Measurements from ENCODE around the gene ACOT2.
"Not testable (repeated sequence)": the region's sequence is repeated elsewhere in the genome, so short reads cannot be mapped to it uniquely, and the experiment has no call there.

Gene ACOT2

DNA sequence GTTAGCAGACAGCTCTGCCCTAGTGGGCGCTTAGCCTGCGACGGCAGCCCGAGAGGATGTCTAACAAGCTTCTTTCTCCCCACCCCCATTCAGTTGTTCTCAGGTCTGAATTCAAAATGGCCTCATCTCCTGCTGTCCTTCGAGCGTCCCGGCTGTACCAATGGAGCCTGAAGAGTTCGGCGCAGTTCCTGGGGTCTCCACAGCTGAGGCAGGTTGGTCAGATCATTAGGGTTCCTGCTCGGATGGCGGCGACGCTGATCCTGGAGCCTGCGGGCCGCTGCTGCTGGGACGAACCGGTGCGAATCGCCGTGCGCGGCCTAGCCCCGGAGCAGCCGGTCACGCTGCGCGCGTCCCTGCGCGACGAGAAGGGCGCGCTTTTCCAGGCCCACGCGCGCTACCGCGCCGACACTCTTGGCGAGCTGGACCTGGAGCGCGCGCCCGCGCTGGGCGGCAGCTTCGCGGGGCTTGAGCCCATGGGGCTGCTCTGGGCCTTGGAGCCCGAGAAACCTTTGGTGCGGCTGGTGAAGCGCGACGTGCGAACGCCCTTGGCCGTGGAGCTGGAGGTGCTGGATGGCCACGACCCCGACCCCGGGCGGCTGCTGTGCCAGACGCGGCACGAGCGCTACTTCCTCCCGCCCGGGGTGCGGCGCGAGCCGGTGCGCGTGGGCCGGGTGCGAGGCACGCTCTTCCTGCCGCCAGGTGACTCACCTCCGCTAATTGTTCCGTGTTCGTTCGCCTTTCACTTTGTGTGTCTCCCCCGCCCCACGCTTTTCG, at the start of gene ACOT2:
ACOT2 (plus strand) TSS at position 29 of the 774 bp plus-strand sequence; CDS start at position 57, 28 bp downstream.
- peak; percentile 88 for DNase-seq

GRCh38 chr14:73521229-73521628, 47.8 kb upstream of the ACOT2 start:
- DNase-seq = no peak

DNA sequence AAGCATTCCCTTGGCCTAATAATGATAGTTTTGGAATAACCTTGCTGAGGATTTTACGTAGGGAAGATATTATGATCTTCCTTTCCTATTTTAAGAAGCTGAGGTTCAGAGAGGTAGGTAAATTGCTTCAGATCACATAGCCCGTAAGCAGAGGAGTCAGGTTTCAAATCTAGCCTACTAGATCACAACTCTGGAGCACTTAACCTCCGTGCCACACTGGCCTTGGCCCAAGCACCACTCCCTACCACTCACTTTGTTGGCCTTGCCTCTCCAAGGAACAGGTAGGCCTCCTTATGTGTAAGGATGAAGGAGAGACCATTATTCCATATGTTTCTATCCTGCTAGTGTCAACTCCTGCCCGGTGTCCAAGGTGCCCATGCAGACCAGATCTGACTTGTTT, 44.5 kb upstream of the ACOT2 start:
- no peak for DNase-seq

DNA sequence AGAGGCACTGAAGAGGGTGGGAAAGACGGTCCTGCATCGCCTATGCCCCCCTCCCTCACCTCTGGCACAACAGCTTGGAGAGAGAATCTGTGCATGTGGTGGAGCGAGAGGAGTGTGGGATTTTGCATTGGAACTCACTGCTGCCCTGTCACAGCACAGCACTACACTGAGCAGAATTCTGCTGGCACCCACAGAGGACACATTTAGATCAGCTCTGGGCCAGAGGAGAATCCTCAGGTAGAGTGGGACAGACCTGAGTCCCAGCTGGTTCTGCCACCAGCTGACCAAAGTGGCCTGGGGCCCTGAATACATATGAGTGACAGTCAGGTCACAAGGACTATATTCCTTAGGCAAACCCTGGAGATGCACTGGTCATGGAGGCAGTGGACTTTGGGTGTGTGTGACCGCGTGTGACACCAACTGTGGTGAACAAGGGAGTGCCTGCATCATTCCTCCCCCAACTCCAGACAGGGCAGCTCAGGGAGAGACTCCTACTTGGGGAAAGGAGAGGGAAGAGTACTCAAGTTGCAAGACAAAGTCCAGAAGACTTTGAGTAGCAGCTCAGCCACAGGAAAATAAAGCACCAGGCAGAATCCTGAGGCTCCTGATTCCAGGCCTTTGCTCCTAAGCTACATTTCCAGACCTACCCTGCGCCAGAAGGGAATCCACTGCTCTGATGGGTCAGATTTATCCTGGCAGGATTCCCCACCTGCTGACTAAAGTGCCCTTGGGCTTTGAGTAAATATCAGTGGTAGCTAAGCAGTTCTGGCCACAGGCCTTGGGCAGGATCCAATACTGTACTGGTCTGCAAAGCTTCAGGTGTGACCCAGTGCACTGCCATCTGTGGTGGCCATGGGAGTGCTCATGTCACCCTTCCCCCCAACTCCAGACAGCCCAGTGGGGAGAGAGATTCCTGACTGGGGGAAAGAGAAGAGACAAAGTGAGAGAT, 42.7 kb upstream of the ACOT2 start:
- DNase-seq = no peak

DNA sequence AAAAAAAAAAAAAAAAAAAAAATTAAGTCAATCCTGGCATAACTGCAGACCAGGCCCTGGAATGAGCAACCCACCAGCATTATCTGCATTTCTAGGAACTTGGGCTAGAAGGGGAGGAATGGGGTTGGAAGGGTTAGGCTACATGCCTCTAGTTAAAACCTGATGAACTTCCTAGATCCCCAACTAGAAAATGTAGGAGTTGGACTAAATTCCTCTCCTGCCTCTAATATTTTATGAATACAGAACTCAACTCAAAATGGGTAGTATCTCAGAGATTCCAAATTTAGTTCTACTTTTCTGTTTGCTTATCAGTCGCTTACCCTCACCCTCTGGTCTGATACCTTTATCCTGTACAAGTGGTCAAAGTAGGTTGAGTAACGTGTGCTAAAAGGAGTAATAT, 39.7 kb upstream of the ACOT2 start:
- DNase-seq = not testable (repeated sequence)

- not testable (repeated sequence) for DNase-seq
Measured at GRCh38 chr14:73531971-73532370, 37.0 kb upstream of the ACOT2 start.

GRCh38 chr14:73537244-73538045, 31.6 kb upstream of the ACOT2 start:
- peak; percentile 58 for DNase-seq

GRCh38 chr14:73539017-73539416, 30.0 kb upstream of the ACOT2 start:
- not testable (repeated sequence) for DNase-seq

- not testable (repeated sequence) for DNase-seq
Measured at GRCh38 chr14:73542961-73543360, 26.1 kb upstream of the ACOT2 start.

DNA sequence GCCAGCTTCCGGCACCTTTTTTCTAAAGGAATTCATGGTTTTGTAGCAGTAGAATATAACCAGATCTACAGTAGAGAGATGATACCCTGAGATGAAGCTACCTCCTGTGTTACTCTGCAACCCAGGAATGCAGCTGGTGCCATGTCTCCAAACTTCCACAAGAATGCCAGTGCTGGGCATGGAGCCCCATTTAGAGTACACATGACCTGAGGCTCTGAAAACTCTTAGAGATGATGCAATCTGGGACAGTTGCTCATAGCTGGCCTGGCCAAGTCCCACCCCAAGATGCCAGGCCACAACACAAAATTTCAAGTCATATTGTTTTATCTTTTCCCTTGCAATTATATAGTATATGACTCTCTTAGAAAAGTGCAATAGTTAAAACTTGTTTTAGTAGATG, 23.7 kb upstream of the ACOT2 start:
- not testable (repeated sequence) for DNase-seq

GRCh38 chr14:73549097-73549496, 19.9 kb upstream of the ACOT2 start:
- not testable (repeated sequence) for DNase-seq

DNA sequence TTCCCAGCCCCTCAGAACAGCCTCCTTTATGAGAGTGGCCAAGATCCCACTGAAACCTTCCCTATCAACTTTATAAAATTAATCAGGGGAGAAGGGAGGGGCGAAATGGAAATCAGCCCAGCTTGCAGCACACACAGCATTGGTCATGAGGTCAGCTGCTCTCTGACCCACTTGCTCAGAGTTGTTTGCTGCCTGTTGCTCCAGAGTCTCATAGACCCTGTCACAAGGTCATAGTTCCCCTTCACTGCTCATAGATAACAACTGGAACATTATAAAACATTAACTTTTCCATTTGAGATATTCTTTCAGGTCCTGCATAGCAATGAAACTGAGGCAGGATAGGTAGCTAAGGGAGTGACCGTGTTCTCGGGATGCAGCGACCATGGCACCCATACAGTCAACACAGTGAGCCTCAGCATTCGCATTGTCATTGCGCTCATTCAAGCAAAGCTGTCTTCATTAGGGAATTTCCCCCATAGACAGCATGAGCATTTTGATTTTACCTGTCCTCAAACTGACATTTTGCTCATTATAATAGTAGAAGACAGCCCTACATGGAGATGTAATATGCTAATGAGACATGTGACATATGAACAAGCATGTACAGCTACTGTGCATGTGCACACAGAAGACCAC, 19.0 kb upstream of the ACOT2 start:
- not testable (repeated sequence) for DNase-seq

GRCh38 chr14:73553845-73554244, 15.2 kb upstream of the ACOT2 start:
- DNase-seq = no peak

DNA sequence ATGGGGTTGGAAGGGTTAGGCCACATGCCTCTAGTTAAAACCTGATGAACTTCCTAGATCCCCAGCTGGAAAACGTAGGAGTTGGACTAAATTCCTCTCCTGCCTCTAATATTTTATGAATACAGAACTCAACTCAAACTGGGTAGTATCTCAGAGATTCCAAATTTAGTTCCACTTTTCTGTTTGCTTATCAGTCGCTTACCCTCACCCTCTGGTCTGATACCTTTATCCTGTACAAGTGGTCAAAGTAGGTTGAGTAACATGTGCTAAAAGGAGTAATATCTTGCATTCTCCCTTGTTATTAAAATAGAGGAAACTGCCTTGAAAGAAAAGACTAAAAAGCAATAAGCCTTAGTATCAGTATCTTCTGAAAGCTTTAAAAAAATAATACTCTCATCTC, 11.8 kb upstream of the ACOT2 start:
- DNase-seq = not testable (repeated sequence)

DNA sequence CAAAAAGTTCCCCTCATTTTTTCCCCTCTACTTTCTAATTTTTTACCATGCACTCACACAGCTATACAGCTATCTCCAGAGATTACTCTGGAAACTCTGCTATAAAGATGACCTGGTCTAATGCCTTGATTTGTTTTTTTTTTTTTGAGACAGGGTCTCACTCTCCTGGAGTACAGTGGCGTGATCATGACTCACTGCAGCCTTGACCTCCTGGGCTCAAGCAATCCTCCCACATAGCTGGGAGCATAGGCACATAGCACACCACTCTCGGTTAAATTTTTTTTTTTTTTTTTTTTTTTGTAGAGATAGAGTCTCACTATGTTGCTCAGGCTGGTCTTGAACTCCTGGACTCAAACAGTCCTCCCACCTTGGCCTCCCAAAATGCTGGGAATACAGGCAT, 10.8 kb upstream of the ACOT2 start:
- DNase-seq = not testable (repeated sequence)

DNA sequence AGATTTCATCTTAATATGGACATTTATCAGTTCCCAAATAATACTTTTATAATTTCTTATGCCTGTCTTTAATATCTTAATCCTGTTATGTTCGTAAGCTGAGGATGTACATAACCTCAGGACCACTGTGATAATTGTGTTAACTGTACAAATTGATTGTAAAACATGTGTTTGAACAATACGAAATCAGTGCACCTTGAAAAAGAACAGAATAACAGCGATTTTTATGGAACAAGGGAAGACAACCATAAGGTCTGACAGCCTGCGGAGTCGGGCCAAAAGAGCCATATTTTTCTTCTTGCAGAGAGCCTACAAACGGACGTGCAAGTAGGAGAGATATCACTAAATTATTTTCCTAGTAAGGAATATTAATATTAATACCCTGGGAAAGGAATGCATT, 6.8 kb upstream of the ACOT2 start:
- not testable (repeated sequence) for DNase-seq

GRCh38 chr14:73562696-73563095, 6.3 kb upstream of the ACOT2 start:
- DNase-seq = not testable (repeated sequence)

GRCh38 chr14:73566431-73566830, 2.6 kb upstream of the ACOT2 start:
- not testable (repeated sequence) for DNase-seq

- not testable (repeated sequence) for DNase-seq
Measured at GRCh38 chr14:73566935-73567334, 2.1 kb upstream of the ACOT2 start.

DNA sequence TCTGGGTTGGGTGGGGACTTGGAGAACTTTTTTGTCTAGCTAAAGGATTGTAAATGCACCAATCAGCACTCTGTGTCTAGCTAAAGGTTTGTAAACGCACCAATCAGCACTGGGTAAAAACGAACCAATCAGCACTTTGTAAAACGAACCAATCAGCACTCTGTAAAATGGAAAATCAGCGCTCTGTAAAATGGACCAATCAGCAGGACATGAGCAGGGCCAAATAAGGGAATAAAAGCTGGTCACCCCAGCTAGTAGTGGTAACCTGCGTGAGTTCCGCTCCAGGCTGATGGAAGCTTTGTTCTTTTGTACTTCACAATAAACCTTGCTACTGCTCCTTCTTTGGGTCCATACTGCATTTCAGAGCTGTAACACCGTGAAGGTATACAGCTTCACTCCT, 1.7 kb upstream of the ACOT2 start:
- no peak for DNase-seq

- peak; percentile 45 for DNase-seq
Measured at GRCh38 chr14:73567951-73568885, 795 bp upstream of the ACOT2 start.
